IMR-90 (cell line): ENCODE data around the gene XDH.

ENCODE experiments used
- POLR2A ChIP-seq: IDR thresholded peaks from 2 replicates; pipeline ENCODE4 v1.6.1; 2012; ENCODE audit warnings: mild to moderate bottlenecking, low read depth, low read length
- RFX5 ChIP-seq: IDR thresholded peaks from 2 replicates; pipeline ENCODE4 v1.8.0; 2012; ENCODE audit warnings: low read depth, mild to moderate bottlenecking, low read length, moderate library complexity
- USF2 ChIP-seq: fragments of 150-350 bp; IDR thresholded peaks from 2 replicates; pipeline ENCODE4 v1.6.1; 2017; ENCODE audit warnings: mild to moderate bottlenecking, antibody characterized with exemption, low read length, low read depth

- no peak for TF ChIP-seq POLR2A
- no peak for TF ChIP-seq RFX5
- TF ChIP-seq USF2 = no peak
Measured at GRCh38 chr2:31362581-31362980, 52.0 kb downstream of the XDH start.
